Activated T-helper 17 cell treated with anti-CD3 and anti-CD28 coated beads, Interleukin-2, amount 50 U/mL, for 72 hours (primary cell): ENCODE data around the gene CDK9. TPM values are rescaled to one million over a fixed set of nuclear protein-coding genes. Genes with fewer than 3 reads are reported as not detected.
A peak's percentile ranks its signal among the peaks of the same experiment; 100 is the strongest.
"Not testable (repeated sequence)": the region's sequence is repeated elsewhere in the genome, so short reads cannot be mapped to it uniquely, and the experiment has no call there.

Source experiments
- ATAC-seq: fragments of 150-1000 bp; cut with Tn5 transposase; replicated peaks from 2 replicates; pipeline ENCODE4 v1.10.0; 2021; ENCODE audit warnings: mild to moderate bottlenecking, moderate library complexity
- H3K27ac Mint-ChIP-seq: one replicate; pipeline ENCODE4 v1.8.0; 2022; ENCODE audit warnings: mixed read lengths
- H3K27me3 Mint-ChIP-seq: one replicate; pipeline ENCODE4 v1.8.0; 2022; ENCODE audit warnings: mixed read lengths
- H3K36me3 Mint-ChIP-seq: one replicate; pipeline ENCODE4 v1.8.0; 2022; ENCODE audit warnings: low read depth, mild to moderate bottlenecking, mixed read lengths
- H3K4me1 Mint-ChIP-seq: one replicate; pipeline ENCODE4 v1.8.0; 2022; ENCODE audit warnings: mixed read lengths
- H3K4me3 Mint-ChIP-seq: one replicate; pipeline ENCODE4 v1.8.0; 2022; ENCODE audit warnings: mild to moderate bottlenecking, mixed read lengths
- H3K9me3 Mint-ChIP-seq: one replicate; pipeline ENCODE4 v1.8.0; 2022; ENCODE audit warnings: mixed read lengths
- total RNA-seq, 2 donors: library from RNA; stranded (reverse); gene quantifications; one replicate each; pipeline ENCODE4 v1.2.3, GENCODE V29; 2022

The CDK9 gene
- total RNA-seq, 2 donors from 2014 or later: 82.8 to 94.2 TPM

DNA sequence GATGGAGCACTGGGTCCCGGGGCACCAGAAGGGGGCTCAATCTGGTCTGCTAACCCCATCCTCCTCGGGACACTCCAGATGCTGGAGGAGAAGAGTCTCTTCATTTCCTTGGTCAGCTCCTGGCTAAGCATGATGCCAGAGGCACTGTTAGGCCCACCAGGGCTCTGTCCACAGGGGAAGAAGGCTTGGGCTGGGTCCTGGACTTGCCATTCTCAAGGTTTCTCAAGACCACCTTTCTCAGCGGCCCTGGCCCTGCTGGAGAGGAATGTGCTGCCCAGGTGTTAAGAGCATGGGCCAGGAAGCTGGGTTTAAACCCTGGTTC lies 15.3 kb upstream of the CDK9 start:
- H3K9me3 Mint-ChIP-seq: no peaks in the 10 kb centered on the region
- no peaks in the 10 kb centered on the region for H3K27me3 Mint-ChIP-seq
- no peak for ATAC-seq
- peak overlapping the region; percentile 87 for H3K27ac Mint-ChIP-seq
- H3K36me3 Mint-ChIP-seq: peaks cover 89% of the 10 kb centered on the region
- H3K4me1 Mint-ChIP-seq: peaks cover 32% of the 10 kb centered on the region
- H3K4me3 Mint-ChIP-seq: peak overlapping the region; percentile 90

DNA sequence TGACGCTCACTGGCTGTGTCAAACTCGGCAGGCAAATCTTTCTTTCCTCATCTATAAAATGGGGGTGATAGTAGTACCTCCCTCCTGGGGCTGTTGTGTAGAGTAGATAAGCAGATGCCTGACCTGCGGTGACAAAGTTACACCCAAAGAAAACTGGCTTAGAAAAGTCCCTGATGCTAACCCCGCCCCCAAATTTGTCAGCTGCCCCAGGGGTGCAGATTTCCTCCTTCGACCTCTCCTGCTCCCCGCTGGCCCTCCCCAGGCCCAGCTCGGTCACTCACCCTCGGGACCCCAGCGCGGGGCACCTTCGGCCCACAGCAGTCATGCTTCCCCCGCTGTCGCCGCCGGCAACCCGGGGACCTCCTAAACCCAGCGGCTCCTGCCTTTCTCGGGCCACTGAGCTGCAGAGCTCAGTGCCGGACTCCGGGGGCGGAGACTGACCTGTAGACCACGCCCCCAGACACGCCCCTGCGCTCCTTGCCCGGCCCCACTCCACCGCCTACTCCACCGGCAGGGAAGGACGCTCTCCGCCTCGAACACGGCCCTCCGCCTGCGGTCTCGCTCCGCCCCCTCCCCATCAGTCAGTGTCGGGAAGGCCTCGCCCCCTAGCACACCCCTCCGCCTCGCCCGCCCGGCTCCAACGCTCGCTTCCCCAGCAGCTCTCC lies 14.8 kb upstream of the CDK9 start:
- H3K27ac Mint-ChIP-seq: peak overlapping the region; percentile 87
- peaks cover 31% of the 10 kb centered on the region for H3K4me1 Mint-ChIP-seq
- peaks cover 85% of the 10 kb centered on the region for H3K36me3 Mint-ChIP-seq
- H3K9me3 Mint-ChIP-seq: no peaks in the 10 kb centered on the region
- H3K27me3 Mint-ChIP-seq: no peaks in the 10 kb centered on the region
- H3K4me3 Mint-ChIP-seq: peak overlapping the region; percentile 90
- ATAC-seq: peak; percentile 91

DNA sequence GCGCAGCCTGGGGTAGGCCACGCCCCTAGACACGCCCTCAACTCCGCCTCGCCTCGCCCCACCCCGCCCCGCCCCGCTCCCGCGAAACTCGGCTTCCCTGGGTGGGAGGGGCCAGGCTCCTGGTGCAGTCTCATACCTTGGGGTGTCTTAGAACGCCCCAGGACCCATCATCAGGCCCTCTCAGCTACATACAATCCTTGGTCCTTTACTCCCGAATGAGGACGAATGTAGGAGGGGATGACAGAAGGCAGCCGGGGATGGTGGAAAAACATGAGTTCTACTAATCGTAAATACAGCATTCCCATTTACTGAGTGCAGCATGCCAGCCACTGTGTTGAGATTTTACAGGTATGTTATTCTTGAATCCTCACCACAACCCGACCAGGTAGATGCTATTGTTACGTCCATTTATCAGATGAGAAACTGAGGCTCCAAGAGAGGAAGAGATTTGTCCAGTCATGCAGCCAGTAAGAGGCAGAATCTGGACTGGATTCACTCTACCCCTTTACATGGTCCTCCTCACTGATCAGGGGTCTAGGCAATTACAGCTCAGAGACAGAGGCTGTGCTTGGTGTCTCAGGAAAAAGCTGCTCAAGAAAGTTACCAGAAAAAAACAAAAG lies 14.2 kb upstream of the CDK9 start:
- Mint-ChIP-seq H3K4me1 (peaks cover 26% of the 10 kb centered on the region), H3K36me3 (peaks cover 85% of the 10 kb centered on the region), H3K27me3 (no peaks in the 10 kb centered on the region), H3K4me3 (peak overlapping the region; percentile 90), H3K9me3 (no peaks in the 10 kb centered on the region), H3K27ac (peak overlapping the region; percentile 87)
- ATAC-seq: no peak

DNA sequence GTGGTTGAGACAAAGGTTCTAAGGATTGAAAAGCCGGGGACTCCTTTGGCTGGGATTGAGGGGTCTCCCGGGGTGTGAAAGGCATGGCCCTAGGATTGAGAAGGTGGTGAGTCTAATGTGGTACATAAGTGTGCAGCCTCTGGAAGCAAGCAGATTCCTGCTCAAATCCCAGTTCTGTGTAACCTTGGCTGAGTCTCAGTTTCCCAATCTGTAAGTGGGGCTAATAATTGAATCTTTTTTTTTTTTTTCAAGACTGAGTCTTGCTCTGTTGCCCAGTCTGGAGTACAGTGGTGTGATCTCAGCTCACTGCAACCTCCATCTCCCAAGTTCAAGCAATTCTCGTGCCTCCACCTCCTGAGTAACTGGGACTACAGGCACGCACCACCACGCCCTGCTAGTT lies 13.2 kb upstream of the CDK9 start:
- no peak for ATAC-seq
- H3K27ac Mint-ChIP-seq: no peak overlapping the region
- H3K36me3 Mint-ChIP-seq: peaks cover 85% of the 10 kb centered on the region
- H3K4me1 Mint-ChIP-seq: peaks cover 19% of the 10 kb centered on the region
- H3K27me3 Mint-ChIP-seq: no peaks in the 10 kb centered on the region
- peak overlapping the region; percentile 90 for H3K4me3 Mint-ChIP-seq
- no peaks in the 10 kb centered on the region for H3K9me3 Mint-ChIP-seq

DNA sequence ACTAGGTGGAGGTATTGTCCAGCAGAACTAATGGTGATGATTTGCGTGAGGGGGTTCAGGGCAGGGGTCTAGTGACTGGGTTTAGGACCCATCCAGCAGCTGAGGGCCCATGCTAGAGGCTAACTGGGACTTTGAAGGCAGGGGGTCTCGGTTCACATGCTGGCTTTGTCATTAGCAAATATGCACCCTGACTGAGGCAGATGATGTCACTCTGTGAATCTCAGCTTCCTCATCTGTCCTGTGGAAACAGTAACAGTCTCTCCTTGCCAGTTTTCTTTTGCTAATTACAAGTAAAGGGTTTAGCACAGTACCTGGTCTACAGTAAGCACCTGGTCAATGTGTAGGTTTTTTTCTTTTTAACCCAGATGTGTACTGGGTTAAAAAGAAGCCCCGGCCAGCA lies 12.6 kb upstream of the CDK9 start:
- no peak for ATAC-seq
- Mint-ChIP-seq H3K36me3 (peaks cover 85% of the 10 kb centered on the region), H3K27ac (no peak overlapping the region), H3K9me3 (no peaks in the 10 kb centered on the region), H3K4me1 (peaks cover 19% of the 10 kb centered on the region), H3K4me3 (no peak overlapping the region), H3K27me3 (no peaks in the 10 kb centered on the region)

DNA sequence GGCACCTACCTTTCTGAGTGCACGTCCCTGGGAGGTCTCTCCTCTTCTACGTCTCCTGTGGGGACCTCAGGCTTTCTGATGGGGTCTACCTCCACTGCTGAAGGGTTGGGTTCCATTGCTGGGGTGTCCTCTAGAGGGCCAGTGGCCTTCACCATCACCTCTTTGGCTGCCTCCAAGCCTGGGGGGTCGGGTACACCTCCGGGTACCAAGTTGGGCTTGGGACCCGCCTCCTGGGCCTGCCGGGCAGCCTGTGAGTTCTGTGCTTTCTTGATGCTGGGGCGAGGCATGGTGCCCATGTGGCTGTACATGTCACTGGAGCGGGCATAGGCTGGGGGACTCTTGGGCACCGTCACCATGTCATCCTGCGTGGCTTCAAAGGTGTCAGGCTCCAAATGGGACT lies 11.9 kb upstream of the CDK9 start:
- peak overlapping the region; percentile 43 for H3K4me3 Mint-ChIP-seq
- no peaks in the 10 kb centered on the region for H3K27me3 Mint-ChIP-seq
- H3K9me3 Mint-ChIP-seq: no peaks in the 10 kb centered on the region
- H3K36me3 Mint-ChIP-seq: peaks cover 84% of the 10 kb centered on the region
- peak overlapping the region; percentile 25 for H3K27ac Mint-ChIP-seq
- H3K4me1 Mint-ChIP-seq: peaks cover 12% of the 10 kb centered on the region
- no peak for ATAC-seq

DNA sequence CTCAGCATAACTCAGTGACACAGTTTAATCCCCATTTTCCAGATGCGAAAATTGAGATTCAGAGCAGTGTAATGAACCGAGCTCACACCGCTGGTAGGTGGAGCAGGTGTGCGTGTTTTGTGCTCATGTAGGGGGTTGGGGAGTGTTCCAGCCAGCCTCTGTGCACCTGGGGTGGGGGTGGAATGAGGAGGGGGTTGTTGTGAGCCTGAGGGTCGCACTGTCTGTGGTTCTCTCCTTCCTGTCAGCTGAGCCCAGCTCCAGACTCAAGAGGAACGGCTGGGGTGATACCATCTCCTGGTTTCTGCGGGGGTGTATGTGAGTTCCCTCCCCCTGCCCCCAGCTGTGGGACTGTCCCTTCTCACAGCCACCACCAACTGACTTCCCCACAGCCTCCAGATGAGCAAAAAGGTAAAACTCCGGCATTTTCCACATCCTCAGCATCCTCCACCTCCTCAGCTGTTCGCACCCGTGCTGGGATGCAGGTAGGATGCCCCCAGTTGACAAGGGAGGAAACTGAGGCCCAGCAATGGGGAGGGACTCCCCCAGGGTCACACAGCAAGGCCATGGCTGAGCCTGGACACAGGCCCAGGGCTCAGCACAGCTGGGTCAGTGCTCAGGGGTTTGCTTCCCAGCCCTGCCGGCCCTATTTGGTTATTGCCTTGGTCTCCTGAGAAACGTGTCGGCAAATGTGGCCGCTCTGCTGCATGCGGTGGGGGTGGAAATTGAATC lies 9.5 kb upstream of the CDK9 start:
- H3K27me3 Mint-ChIP-seq: no peaks in the 10 kb centered on the region
- peak overlapping the region; percentile 100 for H3K4me3 Mint-ChIP-seq
- peaks cover 65% of the 10 kb centered on the region for H3K36me3 Mint-ChIP-seq
- H3K4me1 Mint-ChIP-seq: no peaks in the 10 kb centered on the region
- ATAC-seq: peak; percentile 37
- H3K9me3 Mint-ChIP-seq: no peaks in the 10 kb centered on the region
- peak overlapping the region; percentile 99 for H3K27ac Mint-ChIP-seq

DNA sequence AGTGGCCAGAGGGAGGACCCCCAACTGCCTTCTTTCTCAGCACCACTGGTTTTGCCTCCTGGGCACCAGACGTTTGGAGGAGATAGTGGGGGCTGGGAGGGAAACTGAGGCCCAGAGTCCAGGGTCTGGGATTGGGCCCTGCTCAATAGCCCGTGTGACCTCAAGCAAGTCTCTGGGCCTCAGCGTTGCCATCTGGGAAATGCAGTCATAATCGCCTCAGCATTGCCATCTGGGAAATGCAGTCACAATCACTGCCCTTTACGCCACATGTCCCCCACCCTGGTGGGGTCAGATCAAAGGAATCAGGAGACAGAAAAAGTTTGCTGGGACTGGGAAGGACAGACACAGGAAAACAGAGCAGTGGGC lies 8.9 kb upstream of the CDK9 start:
- Mint-ChIP-seq H3K4me3 (peak overlapping the region; percentile 100), H3K27ac (peak overlapping the region; percentile 99), H3K9me3 (no peaks in the 10 kb centered on the region), H3K36me3 (peaks cover 60% of the 10 kb centered on the region), H3K4me1 (no peaks in the 10 kb centered on the region), H3K27me3 (no peaks in the 10 kb centered on the region)
- no peak for ATAC-seq

DNA sequence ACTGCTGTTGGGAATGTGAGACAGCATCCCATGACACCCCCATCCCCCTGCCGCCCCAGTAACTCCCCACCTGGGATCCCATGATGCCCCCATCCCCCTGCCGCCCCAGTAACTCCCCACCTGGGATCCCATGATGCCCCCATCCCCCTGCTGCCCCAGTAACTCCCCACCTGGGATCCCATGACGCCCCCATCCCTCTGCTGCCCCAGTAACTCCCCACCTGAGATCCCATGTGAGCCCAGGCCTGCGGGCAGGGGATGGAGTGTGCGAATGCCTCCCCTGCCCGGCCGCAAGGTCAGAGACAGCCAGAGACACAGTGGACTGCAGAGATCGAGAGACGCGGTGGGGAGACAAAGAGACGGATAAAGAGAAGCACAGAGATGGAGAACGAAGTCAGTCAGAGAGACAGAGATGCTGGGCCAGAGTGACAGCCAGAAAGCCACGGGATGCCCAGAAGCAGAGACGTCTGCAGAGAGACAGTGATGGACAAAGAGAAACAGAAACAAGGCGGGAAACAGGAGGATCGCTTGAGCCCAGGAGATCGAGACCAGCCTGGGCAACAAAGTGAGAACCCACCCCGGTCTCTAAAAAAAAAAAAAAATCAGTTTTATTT lies 8.4 kb upstream of the CDK9 start:
- Mint-ChIP-seq H3K27me3 (no peaks in the 10 kb centered on the region), H3K27ac (peak overlapping the region; percentile 99), H3K4me1 (no peaks in the 10 kb centered on the region), H3K4me3 (peak overlapping the region; percentile 100), H3K9me3 (no peaks in the 10 kb centered on the region), H3K36me3 (peaks cover 56% of the 10 kb centered on the region)
- ATAC-seq: no peak

DNA sequence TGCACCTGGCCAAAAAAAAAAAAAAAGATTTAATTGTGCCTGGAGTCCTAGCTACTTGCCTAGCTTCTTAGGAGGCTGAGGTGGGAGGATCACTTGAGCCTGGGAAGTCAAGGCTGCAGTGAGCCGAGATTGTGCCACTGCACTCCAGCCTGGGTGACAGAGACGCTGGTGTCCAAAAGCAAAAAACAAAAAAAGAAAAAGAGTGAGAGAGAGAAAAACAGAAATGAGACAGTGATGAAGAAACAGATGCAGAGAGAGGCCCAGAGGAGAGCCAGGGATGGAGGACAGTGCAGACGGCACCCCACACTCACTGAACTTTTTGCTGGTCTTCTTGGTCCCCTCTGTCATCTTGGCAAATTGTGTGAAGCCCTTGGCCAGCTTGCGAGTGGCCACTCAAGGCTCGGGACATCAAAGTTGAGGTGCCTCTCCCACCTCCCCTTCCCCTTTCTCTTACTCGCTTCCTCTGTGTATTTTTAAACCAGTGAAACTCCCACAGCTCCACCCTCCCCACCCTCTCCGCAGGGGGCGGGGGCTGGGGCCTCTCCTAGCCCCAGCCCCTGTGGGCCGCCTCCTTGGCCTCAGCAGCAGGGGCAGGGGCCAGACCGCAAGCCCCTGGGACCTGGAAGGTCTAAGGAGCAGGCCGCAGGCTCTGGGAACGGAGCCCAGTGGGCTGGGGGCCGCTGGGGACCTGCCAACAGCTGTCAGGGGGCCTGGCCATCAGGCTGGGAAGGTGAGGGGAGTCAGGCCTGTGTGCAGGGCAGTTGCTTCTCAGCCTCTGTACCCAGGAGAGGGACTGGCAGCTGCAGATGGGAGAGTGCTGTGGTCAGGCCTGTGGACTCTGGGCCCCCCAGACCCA lies 7.3 kb upstream of the CDK9 start, which contains the start of gene SH2D3C:
Gene SH2D3C, minus strand, starts transcription at position 387 of the 856 bp plus-strand sequence. Its CDS starts 39 bp downstream, at position 348.
- H3K27me3 Mint-ChIP-seq: no peaks in the 10 kb centered on the region
- H3K9me3 Mint-ChIP-seq: no peaks in the 10 kb centered on the region
- H3K4me3 Mint-ChIP-seq: peak within 1 kb of the TSS; percentile 100
- H3K36me3 Mint-ChIP-seq: peaks cover 46% of the 10 kb centered on the region
- peaks cover 10% of the 10 kb centered on the region for H3K4me1 Mint-ChIP-seq
- peak within 1 kb of the TSS; percentile 99 for H3K27ac Mint-ChIP-seq
- peak; percentile 46 for ATAC-seq

DNA sequence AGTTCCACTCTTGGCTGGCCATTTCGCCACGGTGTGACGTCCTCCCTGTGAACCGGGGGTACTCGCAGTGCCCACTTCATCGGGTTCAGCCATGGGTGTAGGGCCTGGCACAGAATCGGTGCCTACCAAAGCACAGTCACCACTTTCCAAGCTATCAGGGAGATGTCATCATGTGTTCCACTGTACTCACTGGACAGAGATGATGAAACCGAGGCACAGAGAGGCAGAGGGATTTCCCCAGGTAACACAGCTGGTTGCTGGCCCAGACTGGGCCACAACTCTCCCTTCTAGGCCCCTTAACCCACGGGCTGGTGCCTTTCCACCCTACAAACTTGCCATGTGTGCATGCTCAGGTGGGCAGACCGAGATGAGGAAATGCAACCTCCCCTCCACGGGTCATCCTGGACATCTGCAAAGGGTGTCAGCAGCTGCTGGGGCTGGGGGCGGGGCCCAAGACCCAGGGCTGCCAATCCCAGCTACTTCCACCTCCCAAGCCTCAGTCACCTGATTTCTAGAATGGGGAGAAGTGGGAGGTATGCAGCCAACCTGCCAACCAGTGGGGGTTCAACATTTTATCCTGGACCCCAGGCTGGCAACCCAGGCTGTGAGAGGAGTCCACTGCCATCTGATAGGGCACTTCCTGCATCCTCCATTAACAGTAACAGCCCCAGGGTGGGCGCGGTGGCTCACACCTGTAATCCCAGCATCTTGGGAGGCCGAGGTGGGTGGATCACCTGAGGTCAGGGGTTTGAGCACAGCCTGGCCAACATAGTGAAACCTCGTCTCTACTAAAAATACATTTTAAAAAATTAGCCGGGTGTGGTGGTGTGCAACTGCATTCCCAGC lies 6.5 kb upstream of the CDK9 start:
- Mint-ChIP-seq H3K4me3 (peak overlapping the region; percentile 100), H3K27me3 (no peaks in the 10 kb centered on the region), H3K27ac (peak overlapping the region; percentile 99), H3K9me3 (no peaks in the 10 kb centered on the region), H3K4me1 (peaks cover 18% of the 10 kb centered on the region), H3K36me3 (peaks cover 37% of the 10 kb centered on the region)
- ATAC-seq: peak; percentile 82

DNA sequence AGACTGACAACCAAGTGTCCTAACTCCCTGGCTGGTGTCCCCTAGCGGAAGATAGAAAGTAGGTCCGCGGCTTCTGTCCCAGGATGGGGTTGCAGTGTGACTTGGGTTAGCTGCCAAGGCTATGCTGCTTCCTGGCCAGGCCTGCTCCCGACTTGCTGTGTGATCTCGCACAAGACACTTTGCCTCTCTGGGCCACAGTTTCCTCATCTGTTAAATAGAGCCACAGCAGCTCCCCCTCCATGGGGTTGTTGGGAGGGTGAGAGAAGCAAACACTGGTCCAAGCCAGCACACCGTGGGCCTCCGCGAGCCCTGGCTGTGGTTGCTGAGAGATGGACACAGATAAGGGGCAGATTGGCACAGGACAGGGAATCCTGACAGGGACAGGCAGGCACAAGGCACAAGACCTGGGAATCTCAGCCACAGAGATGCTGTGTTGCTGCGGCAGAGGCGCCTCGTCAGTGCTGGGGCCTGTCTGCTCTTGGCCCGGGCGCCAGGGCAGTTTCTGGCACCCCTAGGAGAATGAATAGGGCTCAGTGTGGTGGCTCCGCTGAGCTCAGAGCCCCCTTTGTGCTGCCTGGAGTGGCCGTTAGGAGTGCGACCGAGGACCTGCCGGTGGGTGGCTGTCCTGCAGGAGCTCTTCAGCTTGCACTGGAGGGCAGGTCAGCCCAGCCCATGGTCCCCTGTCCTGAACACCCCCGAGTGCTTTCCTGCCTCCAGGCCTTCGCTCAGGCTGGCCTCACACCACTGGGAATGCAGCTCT lies 5.5 kb upstream of the CDK9 start:
- H3K27me3 Mint-ChIP-seq: no peaks in the 10 kb centered on the region
- H3K36me3 Mint-ChIP-seq: peaks cover 29% of the 10 kb centered on the region
- H3K4me3 Mint-ChIP-seq: peak overlapping the region; percentile 100
- no peak for ATAC-seq
- peak overlapping the region; percentile 99 for H3K27ac Mint-ChIP-seq
- peaks cover 18% of the 10 kb centered on the region for H3K4me1 Mint-ChIP-seq
- no peaks in the 10 kb centered on the region for H3K9me3 Mint-ChIP-seq

DNA sequence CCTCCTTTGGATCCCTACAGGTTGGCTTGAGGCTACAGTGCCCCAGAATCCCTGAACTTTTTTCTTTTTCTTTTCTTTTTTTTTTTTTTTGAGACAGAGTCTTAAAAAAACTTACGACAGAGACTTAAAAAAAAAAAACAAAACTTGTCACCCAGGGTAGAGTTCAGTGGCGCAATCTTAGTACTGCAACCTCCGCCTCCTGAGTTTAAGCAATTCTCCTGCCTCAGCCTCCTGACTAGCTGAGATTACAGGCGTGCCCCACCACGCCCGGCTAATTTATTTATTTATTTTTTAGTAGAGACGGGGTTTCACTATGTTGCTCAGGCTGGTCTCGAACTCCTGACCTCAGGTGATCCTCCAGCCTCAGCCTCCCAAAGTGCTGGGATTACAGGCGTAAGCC lies 4.9 kb upstream of the CDK9 start:
- ATAC-seq, H3K9me3 Mint-ChIP-seq, H3K4me3 Mint-ChIP-seq, H3K27me3 Mint-ChIP-seq: not testable (repeated sequence)
- Mint-ChIP-seq H3K27ac (peak overlapping the region; percentile 99), H3K36me3 (peaks cover 29% of the 10 kb centered on the region), H3K4me1 (peaks cover 18% of the 10 kb centered on the region)
